Smooth muscle cell (in vitro differentiated cells): ENCODE results near the gene ALDH18A1. TPM values are rescaled to one million over a fixed set of nuclear protein-coding genes. Genes with fewer than 3 reads are reported as not detected.

Experiments
- DNase-seq: peaks from one replicate; lab custom pipeline; 2025; ENCODE audit not compliant: unreplicated experiment; lab: John Stamatoyannopoulos, UW
- H2AFZ ChIP-seq: fragments of 200-600 bp; sonication (generic); 2 replicates; pipeline ENCODE4 v1.6.0; 2016; ENCODE audit warnings: antibody characterized with exemption, low read depth, mild to moderate bottlenecking
- H3F3A ChIP-seq: fragments of 200-600 bp; sonication (generic); 2 replicates; pipeline ENCODE4 v1.6.0; 2017; ENCODE audit warnings: antibody characterized with exemption, low read depth
- H3K27ac ChIP-seq: fragments of 200-600 bp; sonication (generic); 2 replicates; pipeline ENCODE4 v1.5.1; 2016; ENCODE audit warnings: low read depth, mild to moderate bottlenecking
- H3K27me3 ChIP-seq: fragments of 200-600 bp; sonication (generic); 2 replicates; pipeline ENCODE4 v1.6.1; 2016; ENCODE audit warnings: low read depth, mild to moderate bottlenecking
- H3K36me3 ChIP-seq: fragments of 200-600 bp; sonication (generic); 2 replicates; pipeline ENCODE4 v1.5.1; 2016; ENCODE audit warnings: low read depth
- H3K4me1 ChIP-seq: fragments of 200-600 bp; sonication (generic); 2 replicates; pipeline ENCODE4 v1.5.1; 2016; ENCODE audit warnings: low read depth
- H3K4me2 ChIP-seq: fragments of 200-600 bp; sonication (generic); 2 replicates; pipeline ENCODE4 v1.6.0; 2016; ENCODE audit warnings: mild to moderate bottlenecking
- H3K4me3 ChIP-seq: fragments of 200-600 bp; sonication (generic); 2 replicates; pipeline ENCODE4 v1.5.1; 2016; ENCODE audit warnings: mild to moderate bottlenecking
- H3K79me2 ChIP-seq: fragments of 200-600 bp; sonication (generic); 2 replicates; pipeline ENCODE4 v1.6.0; 2016; ENCODE audit warnings: low read depth, mild to moderate bottlenecking
- H3K9ac ChIP-seq: fragments of 200-600 bp; sonication (generic); 2 replicates; pipeline ENCODE4 v1.6.0; 2016; ENCODE audit warnings: low read depth
- H3K9me3 ChIP-seq: fragments of 200-600 bp; sonication (generic); replicated peaks from 2 replicates; pipeline ENCODE4 v1.5.1; 2016; ENCODE audit warnings: low read depth
- H4K20me1 ChIP-seq: fragments of 200-600 bp; sonication (generic); 2 replicates; pipeline ENCODE4 v1.6.0; 2016; ENCODE audit warnings: low read depth
- WGBS: methylation state at CpG from one replicate; pipeline ENCODE4 v1.1.7; 2016; ENCODE audit warnings: low lambda C conversion rate; 5-methylcytosine and 5-hydroxymethylcytosine counted together
- polyA plus RNA-seq: library from polyadenylated mRNA; unstranded; fragments of >200 nt; fragmentation: Nextera tagmentation; extraction: Ambion mirVana; gene quantifications from 2 replicates; pipeline ENCODE4 v1.2.1, GENCODE V29; 2016
- total RNA-seq: library from RNA; depleted of rRNA; stranded (reverse); fragments of >200 nt; gene quantifications from 2 replicates; pipeline ENCODE4 v1.2.3, GENCODE V29; 2014
- TF ChIP-seq, protein P1 (sequence below): fragments of 200-600 bp; sonication (generic); IDR thresholded peaks from 2 replicates; pipeline ENCODE4 v1.5.1; 2017; ENCODE audit warnings: borderline replicate concordance, mild to moderate bottlenecking, antibody characterized with exemption; ENCODE audit not compliant: insufficient read depth, poor library complexity, severe bottlenecking

ALDH18A1 gene
- total and polyA plus RNA-seq, 2 experiments from 2014 or later = 98.2 to 124 TPM

DNA sequence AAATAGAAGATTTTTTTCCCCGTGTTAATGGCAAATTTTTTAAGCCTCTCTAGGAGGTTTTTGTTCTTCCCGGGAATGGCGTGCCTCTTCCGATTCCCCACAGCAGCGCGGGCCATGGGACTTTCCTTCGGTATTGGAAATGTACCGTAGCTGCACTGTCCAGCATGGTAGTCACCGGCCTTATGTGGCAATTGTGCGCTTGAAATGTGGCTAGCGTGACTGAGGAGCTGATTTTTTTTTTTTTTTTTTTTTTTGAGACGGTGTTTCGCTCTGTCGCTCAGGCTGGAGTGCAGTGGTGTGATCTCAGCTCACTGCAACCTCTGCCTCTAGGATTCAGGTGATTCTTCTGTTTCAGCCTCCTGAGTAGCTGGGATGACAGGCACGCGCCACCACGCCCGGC, 38.2 kb upstream of the ALDH18A1 start:
- Histone ChIP-seq H3K27me3 (no peaks in the 10 kb centered on the region), H2AFZ (peak overlapping the region; percentile 99), H3K27ac (peak overlapping the region; percentile 43), H3K36me3 (peaks cover 2% of the 10 kb centered on the region), H3K9ac (no peak overlapping the region), H3F3A (no peaks in the 10 kb centered on the region), H3K9me3 (no peaks in the 10 kb centered on the region), H3K79me2 (peaks cover 26% of the 10 kb centered on the region), H3K4me2 (peak overlapping the region; percentile 78), H4K20me1 (no peaks in the 10 kb centered on the region), H3K4me3 (no peak overlapping the region), H3K4me1 (peaks cover 12% of the 10 kb centered on the region)
- TF ChIP-seq, protein P1, sequence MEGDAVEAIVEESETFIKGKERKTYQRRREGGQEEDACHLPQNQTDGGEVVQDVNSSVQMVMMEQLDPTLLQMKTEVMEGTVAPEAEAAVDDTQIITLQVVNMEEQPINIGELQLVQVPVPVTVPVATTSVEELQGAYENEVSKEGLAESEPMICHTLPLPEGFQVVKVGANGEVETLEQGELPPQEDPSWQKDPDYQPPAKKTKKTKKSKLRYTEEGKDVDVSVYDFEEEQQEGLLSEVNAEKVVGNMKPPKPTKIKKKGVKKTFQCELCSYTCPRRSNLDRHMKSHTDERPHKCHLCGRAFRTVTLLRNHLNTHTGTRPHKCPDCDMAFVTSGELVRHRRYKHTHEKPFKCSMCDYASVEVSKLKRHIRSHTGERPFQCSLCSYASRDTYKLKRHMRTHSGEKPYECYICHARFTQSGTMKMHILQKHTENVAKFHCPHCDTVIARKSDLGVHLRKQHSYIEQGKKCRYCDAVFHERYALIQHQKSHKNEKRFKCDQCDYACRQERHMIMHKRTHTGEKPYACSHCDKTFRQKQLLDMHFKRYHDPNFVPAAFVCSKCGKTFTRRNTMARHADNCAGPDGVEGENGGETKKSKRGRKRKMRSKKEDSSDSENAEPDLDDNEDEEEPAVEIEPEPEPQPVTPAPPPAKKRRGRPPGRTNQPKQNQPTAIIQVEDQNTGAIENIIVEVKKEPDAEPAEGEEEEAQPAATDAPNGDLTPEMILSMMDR = no peak
- 97% methylated on average over 18 of the region's 18 CpGs for WGBS
- no peak for DNase-seq

DNA sequence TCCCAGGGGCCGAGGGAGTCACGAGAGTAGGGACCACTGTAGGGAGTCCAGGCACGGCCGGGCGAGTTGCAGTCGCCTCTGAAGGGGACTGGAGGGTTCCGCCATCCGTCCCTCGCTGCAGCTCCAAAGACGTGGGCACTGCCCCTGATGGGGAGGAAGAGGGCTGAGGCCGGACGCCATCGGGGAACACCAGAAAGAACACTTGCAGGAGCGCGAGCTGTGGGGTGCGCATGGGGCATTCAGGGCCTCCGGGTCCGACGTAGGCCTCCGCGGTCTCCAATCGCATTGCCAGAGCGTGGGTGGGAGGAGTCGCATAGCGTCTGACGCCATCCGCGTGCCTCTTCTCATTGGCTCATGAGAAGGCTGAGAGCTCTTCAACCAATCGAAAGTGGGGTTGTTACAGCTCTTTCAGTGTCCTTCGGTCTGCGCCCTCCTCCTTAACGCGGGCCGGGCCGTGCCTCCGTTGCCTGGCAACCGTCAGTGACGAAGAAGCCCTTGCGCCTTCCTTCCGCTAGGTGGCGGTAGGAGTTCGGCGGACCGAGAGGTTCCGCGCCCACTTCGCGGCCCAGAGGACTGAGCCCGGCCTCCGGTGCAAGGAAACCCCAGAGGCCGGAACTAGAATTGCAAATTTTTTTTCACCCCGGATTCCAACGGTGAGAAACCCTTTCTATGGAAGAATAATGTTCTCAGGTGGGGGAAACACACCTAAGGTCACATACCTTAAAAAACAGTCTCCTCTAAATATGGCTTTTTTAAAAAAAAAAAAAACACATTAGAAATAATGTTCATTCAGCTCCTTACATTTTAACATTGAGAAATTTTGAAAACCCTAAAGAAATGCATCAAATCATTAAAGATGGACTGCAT, 37.4 kb upstream of the ALDH18A1 start, which contains the start of gene TCTN3:
TCTN3 (minus strand) TSS at position 260 of the 867 bp plus-strand sequence; CDS start at position 232, 28 bp downstream.
- Histone ChIP-seq H3K79me2 (peaks cover 26% of the 10 kb centered on the region), H3K36me3 (peaks cover 2% of the 10 kb centered on the region), H2AFZ (peak within 1 kb of the TSS; percentile 99), H3K4me3 (peak within 1 kb of the TSS; percentile 83), H4K20me1 (no peaks in the 10 kb centered on the region), H3K4me1 (peaks cover 12% of the 10 kb centered on the region), H3K9ac (peak within 1 kb of the TSS; percentile 96), H3K9me3 (no peaks in the 10 kb centered on the region), H3K27ac (peak within 1 kb of the TSS; percentile 87), H3K27me3 (no peaks in the 10 kb centered on the region), H3F3A (no peaks in the 10 kb centered on the region), H3K4me2 (peak within 1 kb of the TSS; percentile 84)
- DNase-seq = peak; percentile 96
- TF ChIP-seq, protein P1 = peak; percentile 98
- under 1% methylated on average over 53 of the region's 53 CpGs for WGBS

DNA sequence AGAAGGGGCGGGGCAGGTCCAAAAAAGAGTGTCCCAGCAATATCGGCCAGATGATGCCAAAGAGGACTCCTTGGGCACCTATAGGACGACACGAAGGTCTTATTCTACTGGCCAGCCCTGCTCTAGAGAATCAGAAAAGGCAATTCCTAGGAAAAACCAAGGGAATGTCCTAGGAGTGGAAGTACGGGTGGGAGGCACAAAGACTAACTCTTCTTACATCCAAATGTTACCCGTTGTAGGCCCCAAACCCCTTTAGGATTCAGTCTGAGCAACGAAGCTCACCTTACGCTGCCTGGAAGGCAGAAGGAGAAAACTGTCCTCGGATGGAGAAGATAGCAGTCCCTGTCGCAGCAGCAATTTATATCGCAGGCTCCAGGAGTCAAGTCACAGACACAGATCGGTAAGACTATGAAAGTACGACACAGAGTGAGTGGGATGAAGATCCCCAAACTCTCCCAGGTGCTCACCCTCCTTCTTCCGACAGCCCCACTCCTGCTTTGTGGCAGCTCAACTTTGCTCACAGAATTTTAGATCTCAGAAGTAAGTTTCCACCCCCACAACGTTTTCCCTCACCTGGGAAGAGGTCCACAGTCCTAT, 36.7 kb upstream of the ALDH18A1 start:
- peak overlapping the region; percentile 87 for H3K27ac ChIP-seq
- peaks cover 2% of the 10 kb centered on the region for H3K36me3 ChIP-seq
- peak overlapping the region; percentile 96 for H3K9ac ChIP-seq
- H3K4me3 ChIP-seq = peak overlapping the region; percentile 83
- H3F3A ChIP-seq = no peaks in the 10 kb centered on the region
- peaks cover 12% of the 10 kb centered on the region for H3K4me1 ChIP-seq
- no peak for DNase-seq
- H3K27me3 ChIP-seq = no peaks in the 10 kb centered on the region
- TF ChIP-seq, protein P1 = no peak
- H3K79me2 ChIP-seq = peaks cover 26% of the 10 kb centered on the region
- 13% methylated on average over 15 of the region's 15 CpGs for WGBS
- H3K4me2 ChIP-seq = peak overlapping the region; percentile 84
- no peaks in the 10 kb centered on the region for H3K9me3 ChIP-seq
- H4K20me1 ChIP-seq = no peaks in the 10 kb centered on the region
- peak overlapping the region; percentile 94 for H2AFZ ChIP-seq
